CD4-positive, alpha-beta T cell treated with Interleukin-21 for 1 hour (primary cell): ENCODE measurements around the gene MKKS.
"Not testable (repeated sequence)": the region's sequence is repeated elsewhere in the genome, so short reads cannot be mapped to it uniquely, and the experiment has no call there.

ENCODE experiments used
- DNase-seq: peaks from one replicate; pipeline ENCODE4 v3.0.0-alpha.2; 2020

MKKS gene

DNA sequence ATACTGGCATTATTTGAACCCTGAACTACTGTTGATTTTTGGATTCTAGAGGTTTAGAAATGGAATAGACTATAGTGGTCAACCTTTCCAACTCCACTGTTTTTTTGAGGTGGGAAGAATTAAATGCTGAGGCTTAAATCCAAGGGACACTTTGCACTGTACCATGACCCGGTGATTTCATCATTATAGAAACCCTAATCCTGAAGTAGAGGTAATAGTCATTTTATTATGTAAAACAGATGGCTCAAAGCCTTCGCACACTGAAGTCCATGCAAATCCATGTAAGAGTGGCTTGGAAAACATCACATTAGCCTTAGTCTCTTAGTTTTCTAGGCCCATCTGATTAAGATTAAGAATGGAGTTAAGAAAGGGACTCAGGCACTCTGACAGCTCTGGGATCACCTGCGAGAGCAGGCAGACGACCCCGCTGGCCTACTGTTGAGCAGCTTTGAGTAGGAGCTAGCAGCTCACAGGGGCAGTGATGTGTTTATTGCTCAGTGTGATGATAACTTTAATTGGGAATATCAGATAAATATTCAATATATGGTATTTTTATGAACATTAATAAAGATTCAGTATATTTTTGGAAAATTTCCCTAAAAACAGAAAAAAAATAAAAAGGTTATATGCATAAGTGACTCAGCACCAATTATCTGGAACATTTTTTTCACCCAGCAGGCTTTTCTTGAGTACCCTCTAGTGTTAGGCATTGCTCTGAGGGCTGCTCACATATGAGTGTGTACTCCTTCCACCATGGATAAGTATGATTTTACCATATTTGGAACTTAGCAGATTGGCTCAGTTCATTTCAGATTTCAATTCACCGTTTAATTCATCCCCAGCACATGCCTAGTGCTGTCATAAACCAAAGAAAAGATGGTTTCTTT is 14.5 kb upstream of the MKKS start:
- no peak for DNase-seq

DNA sequence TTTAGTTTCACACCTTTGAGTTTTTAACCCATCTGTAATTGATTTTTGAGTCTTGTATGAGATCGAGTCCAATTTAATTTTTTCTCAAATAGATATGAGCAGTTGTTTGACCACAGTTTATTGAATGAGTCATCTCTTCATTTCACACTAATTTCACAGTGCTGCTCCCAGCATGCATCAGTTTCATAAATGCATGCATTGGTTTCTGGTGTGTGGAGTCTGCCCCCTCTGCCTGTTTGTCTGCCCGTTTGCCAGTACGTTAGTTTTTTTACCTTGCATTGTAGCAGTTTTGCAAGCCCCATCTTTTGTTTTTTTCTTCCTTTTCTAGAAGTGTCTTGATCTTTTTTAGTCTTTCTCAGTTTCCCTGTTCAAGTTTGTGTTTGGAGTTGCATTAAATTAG is 13.0 kb upstream of the MKKS start:
- peak; percentile 69 for DNase-seq

DNA sequence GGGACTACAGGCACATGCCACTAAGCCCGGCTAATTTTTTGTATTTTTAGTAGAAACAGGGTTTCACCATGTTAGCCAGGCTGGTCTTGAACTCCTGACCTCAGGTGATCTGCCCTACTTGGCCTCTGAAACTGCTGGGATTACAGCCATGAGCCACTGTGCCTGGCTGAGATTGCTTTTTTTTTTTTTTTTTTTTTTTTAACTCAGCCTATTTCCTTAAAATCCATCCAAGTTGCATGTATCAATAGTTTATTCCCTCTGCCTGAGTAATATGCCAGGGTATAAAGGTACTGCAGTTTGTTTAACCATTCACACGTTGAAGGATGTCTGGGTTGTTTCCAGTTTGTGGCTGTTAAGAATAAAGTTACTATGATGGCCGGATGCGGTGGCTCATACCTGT is 11.7 kb upstream of the MKKS start:
- DNase-seq = no peak

DNA sequence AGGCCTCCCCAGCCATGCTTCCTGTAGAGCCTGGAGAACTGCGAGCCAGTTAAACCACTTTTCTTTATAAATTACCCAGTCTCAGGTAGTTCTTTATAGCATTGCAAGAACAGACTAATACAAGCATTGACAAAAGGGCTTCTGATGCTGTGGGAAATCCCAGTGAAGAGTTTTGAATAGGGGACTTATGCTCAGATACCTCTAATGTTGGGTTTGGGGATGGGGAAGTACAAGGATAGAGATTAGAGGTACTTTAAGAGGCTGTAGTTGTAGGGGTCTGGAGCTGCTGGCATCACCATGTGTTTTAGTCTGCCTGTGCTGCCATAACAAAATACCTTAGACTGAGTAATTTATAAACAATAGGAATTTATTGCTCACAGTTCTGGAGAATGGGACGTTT is 9.9 kb upstream of the MKKS start:
- no peak for DNase-seq

DNA sequence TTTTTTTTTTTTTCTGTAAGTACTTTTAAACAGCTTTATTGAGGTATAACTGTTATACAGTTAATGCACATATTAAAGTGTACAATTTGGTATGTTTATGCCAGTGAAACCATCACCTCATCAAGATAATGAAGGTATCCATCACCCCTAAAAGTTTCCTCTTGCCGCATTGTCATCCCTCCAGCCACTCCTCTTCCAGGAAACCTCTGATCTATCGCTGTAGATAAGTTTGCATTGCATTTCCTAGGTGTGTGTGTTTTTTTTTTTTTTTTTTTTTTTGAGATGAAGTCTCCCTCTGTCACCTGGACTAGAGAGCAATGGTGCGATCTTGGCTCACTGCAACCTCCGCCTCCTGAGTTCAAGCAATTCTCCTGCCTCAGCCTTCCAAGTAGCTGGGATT is 4.2 kb upstream of the MKKS start:
- peak; percentile 30 for DNase-seq

DNA sequence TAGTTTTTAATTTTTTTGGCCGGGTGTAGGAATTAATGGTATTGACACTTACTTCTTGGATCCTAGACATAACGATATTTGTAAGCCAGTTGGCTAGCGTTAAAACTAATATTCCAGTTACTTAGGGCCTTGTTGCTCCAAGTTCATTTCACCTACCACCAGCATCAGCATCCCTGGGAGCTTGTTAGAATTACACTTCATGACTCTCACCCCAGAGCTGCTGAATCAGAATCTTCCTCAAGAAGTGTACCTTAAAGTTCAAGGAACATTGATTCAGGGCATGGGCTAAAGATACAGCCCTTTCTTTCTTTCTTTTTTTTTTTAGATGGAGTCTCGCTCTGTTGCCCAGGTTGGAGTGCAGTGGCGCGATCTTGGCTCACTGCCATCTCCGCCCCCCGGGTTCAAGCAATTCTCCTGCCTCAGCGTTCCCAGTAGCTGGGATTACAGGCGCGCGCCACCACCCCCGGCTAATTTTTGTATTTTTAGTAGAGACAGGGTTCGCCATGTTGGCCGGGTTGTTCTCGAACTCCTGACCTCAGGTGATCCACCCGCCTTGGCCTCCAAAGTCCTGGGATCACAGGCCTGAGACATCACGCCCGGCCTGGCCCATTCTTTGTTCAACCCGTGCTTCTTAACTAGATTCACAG is 2.2 kb upstream of the MKKS start:
- no peak for DNase-seq

DNA sequence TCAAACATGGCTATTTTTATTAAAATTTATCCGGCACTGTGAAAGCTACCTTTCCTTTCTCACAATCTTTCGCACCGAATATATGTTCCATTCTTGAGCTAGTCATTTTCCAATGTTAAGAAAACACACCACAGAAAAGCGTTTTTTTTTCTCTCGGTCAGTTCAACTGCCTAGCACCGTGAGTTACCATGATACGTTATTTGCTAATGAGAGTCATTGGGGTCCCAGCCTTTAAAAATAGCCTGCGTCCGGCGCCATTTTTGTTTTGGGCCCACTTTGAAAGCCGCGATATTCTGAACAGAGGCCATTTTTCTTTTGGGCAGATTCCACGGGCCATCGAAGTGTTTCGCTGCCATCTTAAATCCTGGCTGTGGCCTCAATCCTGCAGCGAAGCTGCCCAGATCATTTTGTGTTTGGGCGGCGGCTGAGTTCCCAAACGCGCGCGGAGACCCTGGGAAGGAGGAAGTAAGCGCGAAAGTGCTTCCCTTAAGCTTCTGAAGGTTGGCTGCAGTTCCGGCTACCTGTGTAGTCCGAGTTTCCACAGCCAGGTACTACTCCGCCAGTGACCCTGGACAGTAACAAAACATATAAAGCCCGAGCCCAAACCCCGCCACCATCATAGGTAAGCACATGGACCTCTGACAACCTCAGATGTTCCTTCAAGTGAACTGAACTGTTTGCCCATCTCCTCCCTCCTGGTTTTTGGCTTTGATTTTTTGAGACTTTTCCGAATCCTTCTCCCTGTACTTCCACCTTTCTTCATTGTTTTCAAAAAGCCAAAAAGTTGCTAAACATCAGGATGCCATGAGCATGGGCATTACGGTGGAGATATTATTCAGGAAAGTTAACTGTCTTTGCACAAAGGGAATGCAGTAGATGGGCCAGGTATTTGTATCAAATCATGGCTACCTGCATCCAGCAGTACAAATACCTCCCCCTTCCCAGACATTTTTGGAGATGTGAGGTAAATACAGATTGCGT is 1.1 kb upstream of the MKKS start, which contains the start of gene SLX4IP:
Gene SLX4IP (plus strand): TSS at position 474 of the 981 bp plus-strand sequence. CDS start 22,900 bp downstream, outside the sequence.
- DNase-seq = peak; percentile 94

DNA sequence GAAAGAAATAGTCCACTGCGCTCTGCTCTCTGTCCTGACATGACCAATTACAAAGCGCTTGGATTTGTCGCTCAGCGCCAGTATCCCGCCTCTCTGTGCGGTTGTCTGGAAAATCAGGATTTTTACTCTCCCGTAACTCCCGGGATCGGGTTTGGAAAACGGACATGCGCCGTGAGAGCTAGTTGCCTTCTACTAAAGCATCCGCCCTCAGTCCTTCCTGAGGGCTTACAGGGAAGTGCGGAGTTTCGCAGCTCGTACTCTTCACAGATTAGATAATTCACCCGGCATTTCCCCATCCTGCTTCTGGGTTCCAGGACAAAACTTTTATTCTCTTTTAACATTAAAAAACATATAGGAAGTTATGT is 427 bp upstream of the MKKS start:
- peak; percentile 88 for DNase-seq

DNA sequence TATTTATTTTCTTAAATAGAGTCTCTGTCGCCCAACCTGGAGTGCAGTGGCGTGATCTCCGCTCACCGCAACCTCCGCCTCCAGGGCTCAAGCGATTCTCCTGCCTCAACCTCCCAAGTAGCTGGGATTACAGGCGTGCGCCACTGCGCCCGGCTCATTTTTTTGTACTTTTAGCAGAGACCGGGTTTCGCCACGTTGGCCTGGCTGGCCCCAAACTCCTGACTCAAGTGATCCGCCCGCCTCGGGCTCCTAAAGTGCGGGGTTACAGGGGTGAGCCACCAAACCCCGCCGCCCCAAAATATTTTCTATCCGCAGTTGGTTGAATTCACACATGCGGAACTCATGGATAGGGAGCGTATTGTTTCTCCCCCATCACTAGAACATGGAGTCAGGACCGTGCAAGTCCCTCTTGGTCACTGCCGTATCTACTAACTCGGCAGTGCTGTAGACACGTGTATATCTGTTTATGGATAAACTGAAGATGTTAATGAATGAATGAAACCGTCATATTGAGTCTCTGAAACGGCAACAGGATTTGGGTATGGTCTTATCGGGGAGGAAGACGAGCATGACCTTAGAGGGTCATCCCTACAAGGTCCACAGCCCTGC is 904 bp downstream of the MKKS start:
- no peak for DNase-seq

DNA sequence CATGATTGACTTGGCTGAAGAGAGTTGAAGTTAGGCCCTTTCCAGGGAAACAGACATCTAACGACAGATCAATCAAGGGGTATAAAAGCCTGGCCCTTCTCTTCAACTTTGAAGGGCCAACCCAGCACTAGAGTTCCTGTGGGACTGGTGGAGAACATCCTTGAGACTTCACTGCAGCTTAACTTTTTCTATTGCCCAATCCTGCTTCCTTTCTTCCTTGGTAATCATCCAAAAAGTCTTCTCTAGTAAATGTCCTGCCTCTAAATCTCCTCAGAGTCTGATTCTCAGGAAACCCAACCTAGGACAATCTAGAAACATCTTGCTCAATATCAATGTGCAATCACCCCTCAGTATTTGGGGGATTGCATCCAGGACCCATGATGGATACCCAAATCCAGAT is 1.9 kb downstream of the MKKS start:
- no peak for DNase-seq

DNA sequence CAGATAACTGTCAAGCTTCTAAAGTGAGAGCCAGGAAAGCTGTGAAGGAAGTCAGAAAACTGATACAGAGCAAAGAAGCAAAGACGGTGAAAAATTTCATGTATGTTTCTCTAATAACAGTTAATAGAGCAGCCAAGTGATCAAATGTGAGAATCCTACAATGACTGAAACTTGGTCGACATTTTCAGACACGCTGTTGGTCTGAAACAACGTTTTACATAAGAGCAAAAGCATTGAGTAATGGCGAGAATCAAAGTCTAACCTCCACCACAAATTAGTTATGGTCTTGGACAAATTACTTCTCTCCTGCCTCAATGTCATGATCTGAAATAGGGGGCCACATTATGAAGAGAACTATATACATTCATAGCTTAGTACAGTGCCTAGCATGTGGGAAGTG is 3.3 kb downstream of the MKKS start:
- no peak for DNase-seq

DNA sequence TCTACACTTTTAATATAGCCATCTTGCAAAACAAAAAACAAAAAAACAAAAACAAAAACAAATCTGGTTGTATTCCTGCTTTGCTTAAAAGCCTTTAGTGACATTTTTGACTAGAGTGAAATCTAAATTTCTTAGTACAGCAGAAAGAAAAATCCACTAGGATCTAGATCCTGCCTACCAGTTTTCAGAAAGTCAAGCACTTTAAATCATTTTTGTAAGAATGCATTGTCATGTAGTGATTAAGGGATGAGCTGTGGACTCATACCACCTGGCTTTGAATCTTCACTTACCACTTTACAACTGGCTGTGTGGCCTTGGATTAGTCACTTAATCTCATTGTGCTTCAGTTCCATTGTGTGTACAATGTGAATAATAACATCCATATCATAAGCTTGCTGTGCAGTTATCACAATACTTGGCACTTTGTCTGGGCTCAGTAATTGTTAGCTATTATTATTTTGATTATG is 4.0 kb downstream of the MKKS start:
- no peak for DNase-seq

DNA sequence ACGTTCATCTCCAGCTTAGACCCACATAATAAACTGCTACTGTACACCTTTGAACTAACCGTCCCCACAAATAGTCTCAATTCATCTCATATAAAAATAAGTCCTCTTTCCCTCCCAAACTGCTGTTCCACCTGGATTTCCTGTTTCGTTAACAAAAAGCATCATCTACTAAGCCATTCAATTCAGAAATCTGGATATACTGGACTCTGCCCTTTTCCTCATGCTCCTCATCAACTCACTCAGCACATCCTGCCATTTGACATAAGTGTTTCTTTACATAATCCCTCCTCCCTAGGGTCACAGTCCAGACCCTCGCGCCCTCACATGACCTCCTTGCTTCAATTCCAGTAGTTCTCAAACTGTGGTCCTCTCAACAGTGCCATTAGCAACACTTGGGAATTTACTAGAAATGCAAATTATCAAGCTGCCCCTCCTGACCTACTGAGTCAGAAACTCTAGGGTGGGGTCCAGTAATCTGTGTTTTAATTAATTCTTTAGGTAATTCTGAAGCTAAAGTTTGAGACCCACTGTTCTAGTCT is 4.5 kb downstream of the MKKS start:
- no peak for DNase-seq

DNA sequence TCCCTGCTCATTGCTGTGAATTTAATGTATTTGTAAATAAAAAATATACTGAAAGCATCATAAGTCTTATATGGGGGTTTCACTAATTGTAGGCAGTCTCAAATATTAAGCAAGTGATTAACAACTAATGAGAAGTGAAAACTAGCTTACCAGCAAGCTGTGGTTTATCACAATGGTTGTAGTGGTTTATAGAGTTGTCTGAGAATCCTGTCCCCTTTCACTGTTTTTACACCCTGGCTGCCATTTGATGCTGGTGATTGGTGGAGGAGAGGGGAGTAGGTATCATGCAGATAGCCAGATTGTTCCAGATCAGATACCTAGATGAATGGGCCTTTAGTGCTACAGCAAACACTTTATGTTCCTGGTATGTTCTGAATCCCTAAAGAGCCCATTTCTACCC is 6.0 kb downstream of the MKKS start:
- DNase-seq = peak; percentile 18

DNA sequence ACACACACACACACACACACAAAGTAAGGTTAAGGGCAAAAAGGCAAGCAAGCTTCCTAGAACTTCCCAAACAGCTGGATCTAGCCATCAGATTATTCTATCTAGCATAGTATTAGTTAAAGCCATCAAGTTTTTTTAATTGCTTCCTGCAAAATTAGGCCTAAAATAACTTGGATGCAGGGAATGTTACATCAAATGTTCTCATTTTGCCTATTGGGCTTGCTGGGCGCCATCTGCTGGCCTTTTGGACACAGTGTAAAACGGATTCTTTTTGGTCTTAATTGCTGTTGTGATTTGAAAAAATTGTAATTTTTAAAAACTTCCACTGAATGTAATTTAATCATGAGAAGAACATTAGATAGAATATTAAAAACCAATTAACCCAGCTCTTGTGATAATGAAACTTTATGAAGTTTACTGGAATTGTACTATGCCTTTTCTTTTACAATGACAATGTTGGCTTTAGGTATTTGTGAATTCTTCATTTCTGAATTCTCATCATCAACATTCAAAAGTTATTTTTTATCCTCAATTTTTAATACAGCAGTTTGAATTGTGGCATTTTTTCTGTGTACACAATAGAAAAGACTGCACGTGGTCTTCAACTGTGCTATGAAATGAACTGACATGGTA is 6.8 kb downstream of the MKKS start:
- DNase-seq = peak; percentile 56

DNA sequence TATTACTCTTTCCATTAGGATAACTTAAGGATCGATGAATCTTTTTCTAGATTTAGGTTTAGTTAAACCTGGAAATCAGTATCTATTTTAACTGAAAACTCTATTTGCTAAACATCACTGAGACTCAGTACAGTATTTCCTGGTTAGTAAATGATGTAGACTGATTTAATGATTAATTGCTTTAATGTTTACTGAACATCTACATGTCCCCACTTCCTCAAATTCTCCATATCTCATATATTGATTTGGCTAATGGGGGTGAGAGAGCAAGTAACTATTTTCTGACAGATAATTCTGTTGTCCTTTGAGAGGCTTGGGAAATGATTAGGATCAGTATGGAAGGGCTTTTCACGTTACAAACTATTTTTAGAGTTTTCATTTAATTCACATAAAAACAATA is 10.3 kb downstream of the MKKS start:
- no peak for DNase-seq

DNA sequence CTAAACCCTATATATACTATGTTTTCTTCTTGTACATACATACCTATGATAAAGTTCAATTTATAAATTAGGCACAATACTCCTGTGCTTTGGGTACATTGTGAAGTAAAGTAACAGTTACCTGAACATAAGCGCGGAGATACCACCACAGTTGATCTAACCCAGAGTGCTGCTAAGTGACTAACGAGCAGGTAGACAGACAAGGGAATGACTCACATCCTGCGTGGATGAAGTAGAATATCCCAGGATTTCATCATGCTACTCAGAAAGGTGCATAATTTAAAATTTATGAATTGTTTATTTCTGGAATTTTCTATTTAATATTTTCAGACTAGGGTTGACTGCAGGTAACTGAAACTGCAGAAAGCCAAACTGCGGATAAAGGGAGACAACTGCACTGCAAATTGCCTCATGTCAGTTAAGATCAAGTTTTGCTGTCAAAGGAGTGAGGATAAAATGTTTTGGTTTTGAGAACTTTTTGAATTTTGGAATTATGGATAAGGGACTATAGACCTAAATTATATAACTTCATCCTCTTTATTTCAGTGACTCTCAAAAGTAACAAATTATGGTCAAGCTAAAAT is 14.4 kb downstream of the MKKS start:
- no peak for DNase-seq

DNA sequence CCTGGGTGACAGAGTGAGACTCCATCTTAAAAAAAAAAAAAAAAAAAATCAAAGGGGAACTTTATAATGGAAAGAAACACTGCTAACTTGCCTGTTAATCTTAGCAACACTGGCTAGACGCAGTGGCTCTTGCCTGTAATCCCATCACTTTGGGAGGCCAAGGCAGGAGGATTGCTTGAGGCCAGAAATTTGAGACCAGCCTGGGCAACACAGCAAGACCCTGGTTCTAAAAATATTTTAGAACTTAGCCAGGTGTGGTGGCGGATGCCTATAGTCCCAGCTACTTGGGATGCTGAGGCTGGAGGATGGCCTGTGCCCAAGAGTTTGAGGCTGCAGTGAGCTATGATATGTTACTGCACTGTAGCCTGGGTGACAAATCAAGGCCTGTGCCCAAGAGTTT is 16.8 kb downstream of the MKKS start:
- not testable (repeated sequence) for DNase-seq

DNA sequence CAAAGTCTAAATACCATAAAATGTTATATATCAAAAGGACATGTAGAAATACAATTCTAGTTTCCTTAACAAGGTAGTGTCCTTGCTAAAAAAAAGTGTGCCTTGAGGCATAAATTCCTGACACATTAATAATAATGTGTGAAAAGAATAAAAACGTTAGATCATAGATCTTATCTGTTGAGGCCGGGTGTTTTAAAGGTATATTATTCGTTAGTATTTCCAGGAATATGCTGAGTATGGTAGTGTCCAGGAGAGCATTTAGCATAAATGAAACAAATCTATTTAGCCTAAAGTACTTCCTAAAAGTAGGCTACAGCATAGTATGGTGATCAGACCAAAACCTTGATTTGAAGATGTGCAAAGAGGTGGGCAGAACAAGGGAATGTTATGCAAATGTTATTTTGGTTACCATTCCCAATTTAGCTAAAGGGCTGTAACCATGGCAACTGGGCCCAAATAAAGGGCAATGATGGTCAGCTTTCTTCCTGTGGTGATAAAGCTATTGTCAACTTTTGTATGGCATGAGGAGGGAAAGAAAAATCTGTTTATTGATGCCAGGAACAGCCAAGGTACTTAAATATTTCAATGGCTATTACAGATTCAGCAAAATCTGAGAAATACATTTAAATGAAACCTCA is 18.9 kb downstream of the MKKS start:
- no peak for DNase-seq

DNA sequence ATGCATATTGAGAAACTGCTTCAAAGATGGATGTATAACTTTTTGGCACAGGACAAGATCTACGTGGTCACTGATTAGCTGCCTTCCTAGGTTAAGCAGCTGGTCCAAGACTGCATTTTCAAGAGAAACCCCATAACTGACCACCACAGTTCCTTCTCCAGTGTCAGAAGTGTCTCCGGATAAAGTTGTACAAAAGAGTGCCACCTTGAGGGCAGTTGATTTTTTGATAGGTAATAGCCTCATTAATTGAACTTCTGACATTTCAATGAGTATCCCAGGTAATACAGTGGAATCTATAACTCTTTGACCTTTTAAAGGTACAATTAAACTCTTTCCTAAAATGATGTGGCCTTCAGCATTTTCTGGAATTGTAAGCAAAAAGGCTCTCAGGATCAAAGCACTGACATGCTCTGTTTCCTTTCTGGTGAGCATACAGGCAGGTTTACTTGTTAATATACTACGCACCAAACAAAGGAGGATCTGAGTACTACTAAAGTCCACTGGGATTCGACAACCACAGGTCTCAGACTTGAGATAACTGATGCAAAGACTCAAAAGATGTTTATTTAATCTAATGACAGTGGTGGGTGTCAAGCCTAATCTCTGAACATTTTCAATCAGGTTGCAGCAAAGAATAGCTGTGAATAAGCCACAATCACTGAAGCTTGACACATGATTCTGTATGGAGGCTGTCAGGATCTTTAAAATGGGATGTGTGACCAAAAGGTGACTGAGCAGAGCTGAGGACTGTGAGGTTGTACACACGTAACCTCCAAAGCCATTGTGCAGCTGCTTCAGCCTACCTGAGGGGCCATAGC is 21.2 kb downstream of the MKKS start:
- no peak for DNase-seq
